AG04449 (cell line): ENCODE results near the gene RIOK1.

ENCODE experiments used
- CTCF ChIA-PET: fragments of 350-600 bp; formaldehyde crosslinking; extraction: SDS; loops from one replicate; lab custom pipeline; 2021; ENCODE audit warnings: antibody characterized with exemption; lab: Yijun Ruan, JAX
- POLR2A ChIA-PET: fragments of 400-600, 350-600 bp; formaldehyde crosslinking; extraction: SDS; loops from one replicate; lab custom pipeline; 2020; ENCODE audit warnings: antibody characterized with exemption, inconsistent platforms; lab: Yijun Ruan, JAX
- DNase-seq: peaks from one replicate; pipeline ENCODE4 v3.0.0-alpha.2; 2010; ENCODE audit warnings: low read depth, low spot score
- H3K4me3 ChIP-seq: 2 replicates; pipeline ENCODE4 v1.5.1; 2011; ENCODE audit warnings: low read depth, mild to moderate bottlenecking, control low read depth, low read length
- CTCF ChIP-seq: IDR thresholded peaks from one replicate; pipeline ENCODE4 v1.5.1; 2011; ENCODE audit warnings: mild to moderate bottlenecking, moderate library complexity, low read length, control low read depth, inconsistent platforms; ENCODE audit not compliant: insufficient read depth; ENCODE audit errors: missing control alignments

Gene RIOK1

GRCh38 chr6:7441048-7441775, 51.6 kb downstream of the RIOK1 start:
- DNase-seq: no peak
- POLR2A ChIA-PET: no interaction called here
- CTCF ChIA-PET: interaction anchor here (0.7 to 1.3 kb wide), 3 partner anchors 16 to 174 kb away, joined by 3 to 5 read pairs (median 4); no protein-coding TSS in a partner anchor
- no peak for TF ChIP-seq CTCF
- no peak overlapping the region for H3K4me3 ChIP-seq

DNA sequence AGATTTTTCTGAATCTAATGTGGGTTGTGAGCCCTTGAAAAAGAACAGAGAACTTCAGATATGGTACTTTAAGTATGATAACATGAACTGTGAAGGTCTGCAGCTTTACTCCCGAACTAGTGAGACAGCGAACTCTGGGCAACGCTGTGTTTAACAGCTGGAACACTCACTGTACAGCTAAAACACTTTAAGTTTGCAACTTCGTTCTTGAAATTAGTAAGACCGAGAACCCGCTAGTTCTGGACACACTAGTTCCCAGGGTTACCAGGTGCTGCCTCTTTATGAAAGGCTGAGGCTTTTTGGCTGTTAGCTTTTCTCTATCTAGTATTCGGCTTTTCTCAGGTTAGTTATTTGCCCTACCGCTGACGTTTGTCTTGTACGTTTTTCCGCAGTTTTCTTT, 52.9 kb downstream of the RIOK1 start:
- DNase-seq: no peak
- H3K4me3 ChIP-seq: no peak overlapping the region
- ChIA-PET CTCF (interaction anchor here (1.0 kb wide), 1 partner anchor 24 kb away, joined by 3 read pairs; no protein-coding TSS in a partner anchor), POLR2A (no interaction called here)
- no peak for TF ChIP-seq CTCF

DNA sequence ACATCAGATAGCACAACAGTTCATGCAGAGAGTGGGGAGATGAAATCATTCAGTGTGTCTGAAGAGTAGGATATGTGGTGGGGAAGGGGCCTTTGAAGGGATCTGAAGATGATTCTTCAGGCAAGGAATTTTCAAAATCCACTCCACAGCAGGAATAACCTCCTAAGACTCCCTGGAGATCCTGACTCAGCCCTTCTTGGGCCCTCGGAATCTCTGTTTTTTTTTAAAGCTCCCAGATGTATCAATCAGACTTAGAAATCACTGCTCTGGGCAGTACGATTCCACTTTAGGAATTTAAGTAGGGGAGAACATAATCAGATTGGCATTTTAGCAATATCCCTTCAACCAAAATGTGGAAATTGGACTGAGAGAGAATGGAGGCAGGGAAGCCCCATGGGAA, 55.5 kb downstream of the RIOK1 start:
- POLR2A ChIA-PET: no interaction called here
- CTCF ChIA-PET: interaction anchor here (0.9 kb wide), 1 partner anchor 9 kb away, joined by 3 read pairs; no protein-coding TSS in a partner anchor
- no peak for DNase-seq
- no peak overlapping the region for H3K4me3 ChIP-seq
- no peak for TF ChIP-seq CTCF

DNA sequence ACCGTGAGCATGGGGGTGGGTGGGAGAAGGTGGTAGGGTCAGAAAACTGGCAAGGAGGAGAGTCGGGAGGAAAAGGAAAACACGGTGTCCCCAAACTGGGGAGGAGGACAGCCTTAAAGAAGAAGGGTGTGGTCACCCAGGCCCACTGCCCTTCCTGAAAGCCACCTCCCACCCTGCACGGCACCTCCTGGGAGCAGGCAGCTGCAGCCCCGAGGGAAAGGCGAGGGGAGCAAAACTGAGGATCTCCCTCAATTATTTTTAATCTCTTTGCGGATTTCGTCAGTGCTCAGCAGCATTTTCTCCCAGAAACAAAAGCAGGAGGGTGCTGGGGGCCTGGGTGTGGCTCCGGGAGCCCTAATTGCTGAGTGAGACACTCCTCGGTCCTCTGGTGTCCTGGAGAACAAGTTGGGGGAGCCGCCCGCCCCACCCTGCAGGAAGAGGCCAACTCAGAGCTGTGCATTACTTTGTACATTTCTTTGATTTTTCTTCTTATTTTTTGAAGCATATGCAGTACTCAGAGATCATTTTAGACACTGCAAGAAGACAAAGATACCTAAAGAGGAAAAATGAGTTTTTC, 56.4 kb downstream of the RIOK1 start:
- ChIA-PET POLR2A (no interaction called here), CTCF (interaction anchor here (0.9 kb wide), 1 partner anchor 8 kb away, joined by 3 read pairs; no protein-coding TSS in a partner anchor)
- TF ChIP-seq CTCF: no peak
- no peak overlapping the region for H3K4me3 ChIP-seq
- no peak for DNase-seq

GRCh38 chr6:7446619-7447325, 57.2 kb downstream of the RIOK1 start:
- CTCF ChIA-PET: no interaction called here
- H3K4me3 ChIP-seq: no peak overlapping the region
- TF ChIP-seq CTCF: no peak
- DNase-seq: no peak
- POLR2A ChIA-PET: no interaction called here

DNA sequence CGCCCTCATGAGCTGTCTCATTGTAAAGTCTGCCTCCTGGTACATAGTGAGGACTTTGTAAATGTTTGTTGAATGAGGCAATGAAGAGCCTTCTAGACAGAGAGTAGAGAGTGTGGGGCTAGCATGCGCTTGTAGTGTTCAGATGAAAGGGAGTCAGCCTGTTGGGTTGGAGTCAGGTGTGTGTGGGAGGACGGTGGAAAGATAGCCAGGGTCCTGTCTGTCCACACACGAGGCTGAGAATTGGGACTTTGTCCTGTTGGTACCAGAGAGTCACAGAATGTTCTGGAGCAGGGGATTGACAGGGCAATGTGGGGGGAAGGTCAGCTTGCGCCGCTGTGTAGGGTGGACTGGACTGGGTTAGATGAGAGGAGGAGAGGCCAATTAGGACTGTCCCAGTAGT, 58.6 kb downstream of the RIOK1 start:
- no peak overlapping the region for H3K4me3 ChIP-seq
- no peak for DNase-seq
- POLR2A ChIA-PET: no interaction called here
- CTCF ChIA-PET: no interaction called here
- no peak for TF ChIP-seq CTCF
